ENCODE measurements around the gene TM6SF1.

- no peak for TF ChIP-seq EP300 (conservative IDR thresholded peaks at IDR 0.05; ENCODE audit: poor library complexity, severe bottlenecking)
- TF ChIP-seq TAF1 (IDR thresholded peaks at IDR 0.05; ENCODE audit: low read depth), result no peak
These were observed 57.4 kb downstream of the TM6SF1 start for GRCh38 chr15:83164771-83165404.
